HEK293T (cell line): Measurements from ENCODE around the gene SOAT2.

Experiments used
- ARNT ChIP-seq: fragments of 450-650 bp; IDR thresholded peaks from 2 replicates; pipeline ENCODE4 v1.6.1; 2017; ENCODE audit warnings: mild to moderate bottlenecking
- BHLHE40 ChIP-seq: fragments of 450-650 bp; IDR thresholded peaks from 2 replicates; pipeline ENCODE4 v1.6.1; 2016; ENCODE audit warnings: mild to moderate bottlenecking, moderate library complexity, borderline replicate concordance
- ELF4 ChIP-seq: fragments of 450-650 bp; IDR thresholded peaks from 2 replicates; pipeline ENCODE4 v1.6.1; 2017; ENCODE audit warnings: antibody characterized with exemption
- FOXM1 ChIP-seq: fragments of 450-650 bp; IDR thresholded peaks from 2 replicates; pipeline ENCODE4 v1.6.1; 2017; ENCODE audit warnings: mild to moderate bottlenecking, borderline replicate concordance
- HDGF ChIP-seq: fragments of 450-650 bp; IDR thresholded peaks from 2 replicates; pipeline ENCODE4 v1.6.1; 2017; ENCODE audit warnings: antibody characterized with exemption, borderline replicate concordance
- SUZ12 ChIP-seq: fragments of 450-650 bp; IDR thresholded peaks from 2 replicates; pipeline ENCODE4 v1.6.1; 2016; ENCODE audit warnings: mild to moderate bottlenecking
- TARDBP ChIP-seq: fragments of 450-650 bp; IDR thresholded peaks from 2 replicates; pipeline ENCODE4 v1.6.1; 2016
- ZNF384 ChIP-seq: fragments of 450-650 bp; IDR thresholded peaks from 2 replicates; pipeline ENCODE4 v1.6.1; 2016
- TF ChIP-seq, protein P1 (sequence below): fragments of 450-650 bp; IDR thresholded peaks from 2 replicates; pipeline ENCODE4 v1.6.1; 2016

DNA sequence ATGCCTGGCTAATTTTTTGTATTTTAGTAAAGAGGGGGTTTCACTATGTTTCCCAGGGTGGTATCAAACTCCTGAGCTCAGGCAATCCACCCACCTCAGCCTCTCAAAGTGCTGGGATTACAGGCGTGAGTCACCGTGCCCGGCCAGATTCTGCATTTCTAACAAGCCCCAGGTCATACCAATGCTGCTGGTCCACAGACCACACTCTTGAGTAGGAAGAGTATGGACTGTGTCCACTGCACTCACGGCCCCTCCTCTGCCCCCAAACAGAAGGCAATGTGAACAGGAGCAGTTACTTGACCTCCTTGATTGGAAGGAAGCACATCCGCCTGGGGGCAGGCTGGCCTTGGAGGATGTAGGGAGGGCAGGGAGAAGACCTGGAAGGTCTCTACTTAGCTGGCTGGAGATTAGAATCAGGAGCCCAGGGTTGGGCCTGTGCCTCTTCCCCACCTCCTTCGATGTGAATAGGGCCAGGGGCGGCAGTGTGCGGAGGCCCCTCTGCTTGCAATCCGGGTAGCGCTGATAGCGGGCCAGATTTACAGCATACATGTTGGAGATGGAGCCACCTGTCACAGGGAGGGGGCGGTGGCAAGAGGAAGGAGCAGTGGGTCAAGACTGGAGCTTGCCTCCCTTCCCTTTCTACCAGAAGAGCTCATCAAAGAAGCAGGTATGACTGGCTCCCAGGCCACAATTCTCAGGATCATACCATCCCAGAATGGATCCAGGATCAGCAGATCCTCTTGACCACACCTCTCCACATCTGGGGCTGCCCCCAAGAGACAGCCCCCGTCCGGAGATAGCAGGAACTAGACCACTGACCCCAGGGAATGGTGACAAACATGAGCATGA lies 67.8 kb downstream of the SOAT2 start:
- TF ChIP-seq ARNT (no peak), SUZ12 (no peak), HDGF (no peak), ELF4 (no peak), TARDBP (no peak), FOXM1 (no peak), BHLHE40 (no peak), ZNF384 (no peak)
- TF ChIP-seq, protein P1, sequence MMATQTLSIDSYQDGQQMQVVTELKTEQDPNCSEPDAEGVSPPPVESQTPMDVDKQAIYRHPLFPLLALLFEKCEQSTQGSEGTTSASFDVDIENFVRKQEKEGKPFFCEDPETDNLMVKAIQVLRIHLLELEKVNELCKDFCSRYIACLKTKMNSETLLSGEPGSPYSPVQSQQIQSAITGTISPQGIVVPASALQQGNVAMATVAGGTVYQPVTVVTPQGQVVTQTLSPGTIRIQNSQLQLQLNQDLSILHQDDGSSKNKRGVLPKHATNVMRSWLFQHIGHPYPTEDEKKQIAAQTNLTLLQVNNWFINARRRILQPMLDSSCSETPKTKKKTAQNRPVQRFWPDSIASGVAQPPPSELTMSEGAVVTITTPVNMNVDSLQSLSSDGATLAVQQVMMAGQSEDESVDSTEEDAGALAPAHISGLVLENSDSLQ: no peak
